DOHH2 (cell line): Measurements from ENCODE around the gene INF2.
A peak's percentile ranks its signal among the peaks of the same experiment; 100 is the strongest.

Experiments
- CTCF ChIP-seq: fragments of 200-600 bp; sonication (generic); IDR thresholded peaks from one replicate; pipeline ENCODE4 v1.5.1; 2014; ENCODE audit warnings: antibody characterized with exemption, mild to moderate bottlenecking, low read depth, low read length; ENCODE audit not compliant: poor library complexity, severe bottlenecking
- EZH2phosphoT487 ChIP-seq: fragments of 200-600 bp; sonication (generic); IDR thresholded peaks from 2 replicates; pipeline ENCODE4 v1.6.1; 2017; ENCODE audit warnings: borderline replicate concordance, mild to moderate bottlenecking, antibody characterized with exemption, low read length, moderate library complexity, mixed read lengths

GRCh38 chr14:104665657-104666522 lies 23.5 kb upstream of the INF2 start:
- TF ChIP-seq CTCF (peak; percentile 33), EZH2phosphoT487 (no peak)
